DND-41 (cell line): ENCODE results near the gene LANCL3.

ENCODE experiments used
- CTCF ChIP-seq: IDR thresholded peaks from 2 replicates; pipeline ENCODE4 v1.5.1; 2012; ENCODE audit warnings: borderline replicate concordance, low read length, moderate library complexity, mild to moderate bottlenecking; ENCODE audit not compliant: poor library complexity, severe bottlenecking; ENCODE audit errors: extremely low read depth
- EZH2 ChIP-seq: IDR thresholded peaks from 3 replicates; pipeline ENCODE4 v1.6.1; 2012; ENCODE audit warnings: borderline replicate concordance, low read depth, mild to moderate bottlenecking, moderate library complexity, low read length, inconsistent platforms; ENCODE audit not compliant: severe bottlenecking

GRCh38 chrX:37677243-37677642, 105.8 kb downstream of the LANCL3 start:
- no peak for TF ChIP-seq CTCF
- no peak for TF ChIP-seq EZH2
